Right lobe of liver (tissue), 4 donors: ENCODE data around the gene AP5S1.

Experiments
- CTCF ChIP-seq, 4 donors: fragments of 200-600 bp in 3 of 4; fragments of 450-650 bp in 1 of 4; IDR thresholded peaks; one replicate each; pipeline versions ENCODE4 v1.5.1 to v1.8.0; 2016 to 2022; ENCODE audit warnings: antibody characterized with exemption in 4 of 4, mild to moderate bottlenecking in 2 of 4
- POLR2A ChIP-seq: fragments of 450-650 bp; IDR thresholded peaks from one replicate; pipeline ENCODE4 v1.6.1; 2017; ENCODE audit warnings: antibody characterized with exemption, mild to moderate bottlenecking
- donor health status: DM: no; HTN: no; CAD: no.
- donor health status: DM: no; HTN: no; CAD: no.
- donor health status: DM: no; HTN: yes; CAD: no.

GRCh38 chr20:3771552-3772058 lies 48.7 kb upstream of the AP5S1 start:
- TF ChIP-seq CTCF (IDR thresholded peaks at IDR 0.05) (no peak), POLR2A (no peak)
